ENCODE data around the gene CD24. TPM values are rescaled to one million over a fixed set of nuclear protein-coding genes. Genes with fewer than 3 reads are reported as not detected.

Gene CD24
- total RNA-seq, 6 experiments from 2014 or later: 7.1 to 140 (median 55.5) TPM

DNA sequence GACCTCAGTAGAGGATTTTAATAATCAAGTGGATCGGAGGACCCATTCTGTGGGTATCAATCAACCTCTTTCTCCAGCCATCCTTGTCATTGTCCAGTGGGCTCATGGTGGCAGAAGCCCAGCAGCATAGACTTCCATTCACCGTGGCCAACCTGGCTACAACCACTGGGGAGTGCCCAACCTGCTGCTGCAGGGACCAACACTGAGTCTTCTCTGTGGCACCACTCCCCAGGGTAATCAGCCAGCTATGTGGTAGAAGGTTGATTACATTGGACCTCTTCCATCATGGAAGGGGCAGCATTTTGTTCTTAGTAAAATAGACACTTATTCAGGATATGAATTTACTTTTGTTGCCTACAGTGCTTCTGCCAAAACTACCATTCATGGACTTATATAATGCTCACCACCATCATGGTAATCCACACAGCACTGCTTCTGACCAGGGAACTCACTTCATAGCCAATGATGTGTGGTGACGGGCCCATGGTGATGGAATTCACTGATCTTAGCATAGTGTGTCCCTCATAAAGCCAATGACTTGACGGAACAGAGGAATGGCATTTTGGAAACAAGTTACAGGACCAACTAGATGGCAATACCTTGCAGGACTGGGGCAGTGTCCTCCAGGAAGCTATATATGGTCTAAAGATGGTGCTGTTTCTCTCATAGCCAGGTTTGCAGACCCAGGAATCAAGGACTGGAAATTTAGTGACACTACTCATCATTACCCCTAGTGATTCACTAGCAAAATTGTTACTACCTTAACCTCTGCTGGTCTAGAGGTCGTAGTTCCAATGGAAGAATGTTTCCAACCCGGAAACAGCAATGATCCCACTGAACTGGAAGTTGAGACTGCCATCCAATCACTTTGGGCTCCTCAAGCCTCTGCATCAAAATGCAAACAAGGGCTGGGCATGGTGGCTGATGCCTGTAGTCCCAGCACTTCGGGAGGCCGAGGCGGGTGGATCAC is 7.6 kb downstream of the CD24 start:
- intact Hi-C loops (cut with DNase I): loop anchor here in 1 of 2 donors (10.0 kb wide), 1 partner anchor 152 kb away; no protein-coding TSS in a partner anchor
- no peaks in the 10 kb centered on the region for H3K36me3 ChIP-seq
- ATAC-seq (peak in 1 of 4 donors; percentile 27), DNase-seq (no peak)
- no peaks in the 10 kb centered on the region for H3K27me3 ChIP-seq
- TF ChIP-seq CTCF (IDR thresholded peaks at IDR 0.05): no peak
- no peak for TF ChIP-seq POLR2A (IDR thresholded peaks at IDR 0.05)
- H3K9me3 ChIP-seq: no peaks in the 10 kb centered on the region
- WGBS (ENCODE audit: insufficient coverage, low coverage, low lambda C conversion rate, missing lambda C conversion rate): 93% methylated on average over 4 of the region's 9 CpGs
- H3K27ac ChIP-seq: no peak overlapping the region
- no peaks in the 10 kb centered on the region for H3K4me1 ChIP-seq
- H3K4me3 ChIP-seq: no peak overlapping the region

GRCh38 chr6:106966229-106966628 is 8.3 kb downstream of the CD24 start:
- no peak overlapping the region for H3K4me3 ChIP-seq
- no peaks in the 10 kb centered on the region for H3K9me3 ChIP-seq
- DNase-seq: no peak
- TF ChIP-seq CTCF (IDR thresholded peaks at IDR 0.05) (no peak), POLR2A (IDR thresholded peaks at IDR 0.05) (no peak)
- no peak overlapping the region for H3K27ac ChIP-seq
- ATAC-seq: no peak
- H3K27me3 ChIP-seq: no peaks in the 10 kb centered on the region
- no peaks in the 10 kb centered on the region for H3K36me3 ChIP-seq
- H3K4me1 ChIP-seq: no peaks in the 10 kb centered on the region
- no CpG with 5 or more reads among the region's 1 CpG for WGBS (ENCODE audit: insufficient coverage, low coverage, low lambda C conversion rate, missing lambda C conversion rate)
- intact Hi-C loops (cut with DNase I): loop anchor here in 1 of 2 donors (10.0 kb wide), 1 partner anchor 151 kb away; no protein-coding TSS in a partner anchor

DNA sequence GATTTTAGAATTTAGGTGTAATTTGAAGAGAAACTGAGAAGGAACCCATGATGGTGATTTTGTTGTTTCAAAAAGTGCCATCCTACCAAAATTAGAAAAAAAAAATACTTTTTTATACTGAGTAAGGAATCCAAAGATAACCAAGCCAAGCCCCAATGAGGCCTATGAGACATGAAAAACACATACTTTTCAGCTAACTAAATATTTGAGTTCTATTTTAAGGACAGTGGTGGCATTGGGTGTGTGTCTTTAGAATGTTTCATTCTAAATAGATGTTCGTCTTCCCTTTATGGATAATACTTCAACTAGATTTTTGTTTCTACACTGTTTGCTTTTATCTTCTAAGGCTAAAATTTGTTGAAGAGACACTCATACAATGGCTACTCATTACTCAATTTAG is 9.6 kb downstream of the CD24 start:
- Histone ChIP-seq H3K9me3 (no peaks in the 10 kb centered on the region), H3K4me1 (no peaks in the 10 kb centered on the region), H3K27me3 (no peaks in the 10 kb centered on the region), H3K36me3 (no peaks in the 10 kb centered on the region), H3K4me3 (no peak overlapping the region), H3K27ac (no peak overlapping the region)
- intact Hi-C loops (cut with DNase I): loop anchor here in 1 of 2 donors (10.0 kb wide), 1 partner anchor 150 kb away; no protein-coding TSS in a partner anchor
- no peak for DNase-seq
- WGBS (ENCODE audit: insufficient coverage, low coverage, low lambda C conversion rate, missing lambda C conversion rate): 84% methylated on average over 1 of the region's 1 CpG
- no peak for TF ChIP-seq CTCF (IDR thresholded peaks at IDR 0.05)
- ATAC-seq: no peak

DNA sequence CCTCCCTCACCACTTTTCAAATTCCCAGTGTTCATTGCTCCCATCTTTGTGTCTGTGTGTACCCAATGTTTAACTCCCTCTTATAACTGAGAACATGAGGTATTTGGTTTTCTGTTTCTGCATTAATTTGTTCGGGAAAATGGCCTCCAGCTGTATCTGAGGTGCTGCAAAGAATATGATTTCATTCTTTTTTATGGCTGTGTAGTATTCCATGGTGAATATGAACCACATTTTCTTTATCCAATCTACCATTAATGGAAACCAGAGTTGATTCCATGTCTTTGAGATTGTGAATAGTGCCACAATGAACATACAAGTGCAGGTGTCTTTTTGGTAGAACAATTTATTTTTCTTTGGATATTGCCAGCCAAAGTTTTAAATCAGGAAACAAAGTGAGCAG is 10.4 kb downstream of the CD24 start:
- DNase-seq (no peak), ATAC-seq (no peak)
- TF ChIP-seq CTCF (IDR thresholded peaks at IDR 0.05) (no peak), POLR2A (IDR thresholded peaks at IDR 0.05) (no peak)
- Histone ChIP-seq H3K4me1 (no peaks in the 10 kb centered on the region), H3K27ac (no peak overlapping the region), H3K4me3 (no peak overlapping the region), H3K9me3 (no peaks in the 10 kb centered on the region), H3K36me3 (no peaks in the 10 kb centered on the region), H3K27me3 (no peaks in the 10 kb centered on the region)
- 69% methylated on average over 1 of the region's 1 CpG for WGBS (ENCODE audit: insufficient coverage, low coverage, low lambda C conversion rate, missing lambda C conversion rate)
- intact Hi-C loops (cut with DNase I): loop anchor here in 1 of 2 donors (10.0 kb wide), 1 partner anchor 149 kb away; no protein-coding TSS in a partner anchor

All from right lobe of liver (tissue), 6 donors.